ENCODE results near the gene EFHC1.
"Not testable (repeated sequence)": the region's sequence is repeated elsewhere in the genome, so short reads cannot be mapped to it uniquely, and the experiment has no call there.

EFHC1 gene

DNA sequence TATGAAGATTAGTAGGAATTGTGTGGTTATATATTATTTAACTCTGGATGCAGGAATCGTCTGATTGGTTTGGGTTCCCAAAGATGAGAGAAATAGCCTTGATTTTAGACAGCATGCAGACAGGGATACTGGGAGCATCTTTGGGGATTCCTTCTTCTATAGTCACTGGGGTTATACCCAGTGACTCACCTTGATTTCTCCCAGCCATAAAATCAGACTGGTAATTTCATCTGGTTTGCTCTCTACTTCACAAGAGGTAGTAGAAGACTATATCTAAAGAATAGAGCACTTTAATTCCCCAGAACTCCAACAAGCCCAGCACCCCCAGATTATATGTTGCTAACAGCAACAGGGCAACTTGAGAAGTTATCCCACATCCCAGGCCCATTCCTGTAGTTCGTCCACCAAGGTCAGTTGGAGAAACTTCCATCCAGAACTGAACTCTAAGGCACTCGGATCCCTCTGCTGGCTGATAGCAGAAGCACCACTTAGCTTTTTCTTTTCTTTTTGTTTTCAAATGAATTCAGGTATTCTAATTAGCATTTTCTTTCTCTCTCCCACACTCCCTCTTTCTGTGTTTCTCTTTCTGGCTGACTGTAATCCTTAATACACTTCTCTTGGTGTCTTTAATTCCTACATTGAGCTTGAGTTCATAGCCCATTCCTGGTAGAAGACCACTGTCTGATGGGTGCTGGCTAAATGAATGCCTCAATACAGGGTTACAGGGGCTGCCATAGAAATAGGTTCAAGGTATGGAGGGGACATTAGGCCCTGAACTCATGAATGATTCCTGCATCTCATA, 20.4 kb upstream of the EFHC1 start:
- no peak for DNase-seq (ENCODE audit: low read depth in 2 of 3, low spot score in 2 of 3)

DNA sequence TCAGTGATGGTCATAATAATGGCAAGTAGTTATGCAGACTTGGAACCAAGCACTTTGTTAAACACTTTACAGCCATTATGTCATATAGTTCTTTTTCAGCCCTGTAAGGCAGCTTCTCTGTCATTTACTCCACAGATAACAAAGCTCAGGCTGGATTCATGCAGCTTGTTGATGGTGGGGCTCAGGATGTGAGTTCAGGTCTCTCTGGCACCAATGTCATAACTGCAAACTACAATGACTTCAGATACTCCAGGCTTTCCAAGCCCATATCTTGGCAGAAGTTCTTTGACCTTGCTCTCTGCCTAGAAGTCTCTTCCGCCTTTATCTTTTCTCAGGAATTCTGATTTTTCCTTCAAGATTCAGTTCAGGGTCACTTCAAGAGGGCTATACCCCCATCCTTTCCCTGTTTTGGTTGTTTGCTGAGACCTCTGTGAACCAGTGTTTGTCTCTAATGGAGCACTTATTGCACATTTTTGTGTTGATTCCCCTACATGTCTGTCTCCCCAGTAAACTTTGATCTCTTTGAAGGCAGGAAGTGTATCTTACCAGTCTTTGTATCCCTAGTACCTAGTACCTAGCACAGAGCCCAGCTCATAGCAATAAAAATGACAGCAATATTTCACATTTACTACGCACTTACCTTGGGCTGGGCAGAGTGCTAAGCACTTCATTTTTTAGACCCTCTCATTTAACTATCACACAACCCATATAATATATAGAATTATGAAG, 19.7 kb upstream of the EFHC1 start:
- DNase-seq (ENCODE audit: low read depth in 2 of 3, low spot score in 2 of 3) = no peak

DNA sequence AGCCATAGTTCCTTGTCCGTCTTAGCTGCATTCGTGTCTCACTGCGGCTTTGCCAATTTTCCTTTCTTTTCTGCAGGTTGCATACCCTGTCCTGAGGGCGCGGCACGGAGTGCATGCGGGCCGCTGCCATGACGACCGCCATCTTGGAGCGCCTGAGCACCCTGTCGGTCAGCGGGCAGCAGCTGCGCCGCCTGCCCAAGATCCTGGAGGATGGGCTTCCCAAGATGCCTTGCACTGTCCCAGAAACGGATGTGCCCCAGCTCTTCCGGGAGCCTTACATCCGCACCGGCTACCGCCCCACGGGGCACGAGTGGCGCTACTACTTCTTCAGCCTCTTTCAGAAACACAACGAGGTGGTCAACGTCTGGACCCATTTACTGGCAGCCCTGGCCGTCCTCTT, 17.1 kb upstream of the EFHC1 start:
- no peak for DNase-seq (ENCODE audit: low read depth in 2 of 3, low spot score in 2 of 3)

DNA sequence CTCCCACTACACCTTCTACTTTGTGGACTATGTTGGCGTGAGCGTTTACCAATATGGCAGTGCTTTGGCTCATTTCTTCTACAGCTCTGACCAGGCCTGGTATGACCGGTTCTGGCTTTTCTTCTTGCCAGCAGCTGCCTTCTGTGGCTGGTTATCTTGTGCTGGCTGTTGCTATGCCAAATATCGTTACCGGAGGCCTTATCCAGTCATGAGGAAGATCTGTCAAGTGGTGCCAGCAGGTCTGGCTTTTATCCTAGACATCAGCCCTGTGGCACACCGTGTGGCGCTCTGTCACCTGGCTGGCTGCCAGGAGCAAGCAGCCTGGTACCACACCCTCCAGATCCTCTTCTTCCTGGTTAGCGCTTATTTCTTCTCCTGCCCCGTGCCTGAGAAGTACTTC, 16.5 kb upstream of the EFHC1 start:
- no peak for DNase-seq (ENCODE audit: low read depth in 2 of 3, low spot score in 2 of 3)

DNA sequence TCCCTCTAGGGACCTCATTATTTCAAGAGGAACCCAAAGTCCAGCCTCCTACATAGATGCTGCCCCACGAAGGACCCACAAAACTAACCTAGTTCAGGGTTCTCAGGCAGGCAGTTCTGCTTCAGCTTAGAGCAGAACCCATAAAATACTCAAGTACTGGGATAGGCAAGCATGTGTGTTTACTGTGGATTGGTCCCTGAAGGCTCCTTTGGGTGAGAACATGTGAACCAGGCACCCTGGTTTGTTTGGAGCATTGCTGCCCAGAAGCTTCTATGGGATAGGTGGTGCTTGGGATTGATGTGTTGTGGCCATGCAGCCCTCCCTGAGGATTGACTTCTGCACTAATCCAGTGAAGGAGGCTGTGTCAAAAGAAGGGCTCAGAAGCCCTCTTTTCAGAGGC, 14.9 kb upstream of the EFHC1 start:
- no peak for DNase-seq (ENCODE audit: low read depth in 2 of 3, low spot score in 2 of 3)

DNA sequence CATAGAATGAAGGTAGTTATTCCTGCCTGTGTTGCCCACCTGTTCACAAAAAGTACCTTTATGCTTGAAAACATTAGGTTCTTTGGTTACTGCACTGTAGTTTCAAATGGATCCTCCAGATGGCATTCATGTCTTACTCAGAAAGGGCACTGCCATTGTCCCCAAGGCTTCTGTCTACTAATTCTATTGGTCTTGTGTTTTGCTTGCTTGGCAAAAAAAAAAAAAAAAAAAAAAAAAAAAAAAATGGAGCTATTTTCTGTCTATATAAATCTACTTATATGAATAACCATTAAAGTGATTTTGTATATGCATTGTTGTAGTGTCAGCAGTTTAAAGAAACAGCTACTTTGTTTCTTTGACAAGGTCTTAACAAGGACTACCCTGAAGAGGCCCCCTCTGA, 12.7 kb upstream of the EFHC1 start:
- DNase-seq (ENCODE audit: low read depth in 2 of 3, low spot score in 2 of 3) = no peak

DNA sequence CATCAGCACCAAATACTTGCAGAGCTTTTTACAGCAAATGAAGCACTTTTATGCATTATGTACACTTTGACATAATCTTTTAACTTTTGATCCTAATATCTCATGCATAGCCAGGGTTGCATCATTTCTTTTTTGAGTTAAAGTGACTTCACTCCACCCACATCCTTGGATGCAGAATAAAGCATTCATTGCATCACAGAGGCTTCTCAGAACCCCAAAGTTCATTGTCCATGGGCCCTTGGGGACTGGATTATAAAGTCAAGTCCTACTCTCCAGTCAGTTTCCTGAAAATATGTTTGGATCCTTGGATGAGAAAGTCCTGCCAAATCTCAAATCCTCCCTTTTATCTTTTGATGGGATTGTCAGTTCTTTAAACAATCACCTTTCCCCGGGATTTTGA, 10.6 kb upstream of the EFHC1 start:
- no peak for DNase-seq (ENCODE audit: low read depth in 2 of 3, low spot score in 2 of 3)

GRCh38 chr6:52410979-52411378, 9.2 kb upstream of the EFHC1 start:
- DNase-seq (ENCODE audit: low read depth in 2 of 3, low spot score in 2 of 3) = no peak

- no peak for DNase-seq (ENCODE audit: low read depth in 2 of 3, low spot score in 2 of 3)
Observed at GRCh38 chr6:52411911-52412310, 8.2 kb upstream of the EFHC1 start.

DNA sequence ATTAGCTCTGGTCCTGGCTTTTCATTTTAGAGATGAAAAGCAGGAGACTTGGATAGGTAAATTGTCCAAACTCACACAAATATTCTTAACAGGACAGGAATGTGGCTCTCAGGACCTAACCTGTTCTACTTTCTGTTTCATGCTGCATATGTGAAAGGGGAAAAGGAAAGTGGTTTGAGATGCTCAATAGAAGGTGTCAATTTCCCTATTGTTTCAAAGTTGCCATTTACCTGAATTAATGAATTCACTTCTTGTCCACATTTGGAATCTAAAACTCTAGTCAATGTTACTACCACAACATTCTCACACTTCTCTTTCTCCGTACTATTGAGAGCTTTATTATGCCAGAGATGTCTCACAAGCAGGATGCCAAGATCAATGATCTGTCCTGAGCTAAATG, 4.8 kb upstream of the EFHC1 start:
- no peak for DNase-seq (ENCODE audit: low read depth in 2 of 3, low spot score in 2 of 3)

- no peak for DNase-seq (ENCODE audit: low read depth in 2 of 3, low spot score in 2 of 3)
Observed at GRCh38 chr6:52415917-52416628, 4.1 kb upstream of the EFHC1 start.

GRCh38 chr6:52416629-52417151, 3.5 kb upstream of the EFHC1 start:
- no peak for DNase-seq (ENCODE audit: low read depth in 2 of 3, low spot score in 2 of 3)

DNA sequence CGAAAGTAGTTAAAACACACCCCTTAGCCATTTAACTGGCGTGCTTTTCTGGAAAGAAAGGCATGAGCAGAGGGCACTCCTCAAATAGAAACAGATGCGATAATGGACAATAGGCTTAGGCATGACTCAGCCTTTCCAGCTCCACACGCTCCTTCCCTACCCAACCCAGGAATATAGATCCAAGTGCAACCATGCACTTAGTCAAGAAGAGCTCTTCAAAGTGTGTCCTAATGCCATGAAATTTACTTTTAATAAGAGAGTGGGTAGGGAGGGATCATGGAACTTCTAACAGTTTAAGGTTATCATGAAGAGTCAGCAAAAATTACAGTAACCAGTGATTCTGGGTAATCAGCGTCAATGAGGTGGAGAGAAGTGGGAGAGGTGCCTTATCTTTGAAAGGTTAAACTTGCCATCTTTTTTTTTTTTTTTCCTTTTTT, 2.4 kb upstream of the EFHC1 start:
- no peak for DNase-seq (ENCODE audit: low read depth in 2 of 3, low spot score in 2 of 3)

DNA sequence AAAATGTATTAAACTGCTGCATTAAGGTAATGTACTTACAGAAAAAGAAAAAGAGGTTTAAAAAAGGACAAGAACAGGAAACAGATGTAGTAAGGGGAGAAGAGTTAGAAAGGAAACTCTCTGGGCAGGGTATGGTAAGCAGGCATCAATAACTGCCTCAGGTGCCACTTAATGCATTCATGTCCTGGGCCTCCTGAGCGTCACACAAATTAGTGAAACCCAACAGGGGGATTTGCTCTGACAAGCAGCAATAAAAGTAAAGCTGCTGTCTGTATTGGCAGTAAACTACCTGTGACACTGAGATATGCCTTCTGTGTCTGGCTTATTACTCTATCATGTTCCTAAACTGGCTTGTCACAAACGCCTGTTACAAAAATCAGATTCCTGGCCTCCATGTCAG, 1.5 kb upstream of the EFHC1 start:
- no peak for DNase-seq (ENCODE audit: low read depth in 2 of 3, low spot score in 2 of 3)

GRCh38 chr6:52420668-52421358, 671 bp downstream of the EFHC1 start:
- no peak for DNase-seq (ENCODE audit: low read depth in 2 of 3, low spot score in 2 of 3)

DNA sequence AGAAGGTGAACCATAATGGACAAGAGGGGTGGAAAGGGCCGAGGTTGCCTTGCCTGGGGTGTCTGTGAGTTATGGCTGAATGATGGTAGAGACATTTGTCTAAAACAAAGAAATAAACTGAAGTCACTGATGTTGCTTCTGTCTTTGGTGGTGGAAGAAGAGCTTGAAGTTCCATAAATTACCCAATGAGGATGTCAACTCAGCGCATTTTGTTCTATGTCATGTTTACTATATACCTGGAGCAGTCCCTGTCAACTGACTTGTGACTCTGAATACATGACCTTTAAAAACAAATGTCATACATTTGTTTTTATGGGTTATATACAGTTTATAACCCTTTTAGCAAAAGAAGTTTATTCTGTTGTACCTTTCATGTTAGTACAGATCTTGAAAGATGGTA, 2.0 kb downstream of the EFHC1 start:
- DNase-seq (ENCODE audit: low read depth in 2 of 3, low spot score in 2 of 3) = no peak

GRCh38 chr6:52423448-52423847, 3.3 kb downstream of the EFHC1 start:
- no peak for DNase-seq (ENCODE audit: low read depth in 2 of 3, low spot score in 2 of 3)

DNA sequence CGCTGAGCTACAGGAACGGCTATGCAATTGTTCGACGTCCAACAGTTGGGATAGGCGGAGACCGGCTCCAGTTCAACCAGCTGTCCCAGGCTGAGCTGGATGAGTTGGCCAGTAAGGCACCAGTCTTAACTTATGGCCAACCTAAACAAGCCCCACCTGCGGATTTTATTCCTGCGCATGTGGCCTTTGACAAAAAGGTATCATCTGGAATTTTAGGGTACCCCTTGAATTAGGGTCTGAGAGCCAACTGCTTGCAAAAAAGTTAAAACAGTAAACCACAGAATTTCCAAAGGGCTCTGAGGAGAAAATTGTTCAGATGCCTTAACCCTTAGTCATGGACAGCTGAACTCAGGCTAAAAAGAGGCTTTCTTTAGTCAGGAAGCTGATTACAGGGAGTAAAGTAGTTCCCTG, 3.8 kb downstream of the EFHC1 start:
- DNase-seq (ENCODE audit: low read depth in 2 of 3, low spot score in 2 of 3) = no peak

DNA sequence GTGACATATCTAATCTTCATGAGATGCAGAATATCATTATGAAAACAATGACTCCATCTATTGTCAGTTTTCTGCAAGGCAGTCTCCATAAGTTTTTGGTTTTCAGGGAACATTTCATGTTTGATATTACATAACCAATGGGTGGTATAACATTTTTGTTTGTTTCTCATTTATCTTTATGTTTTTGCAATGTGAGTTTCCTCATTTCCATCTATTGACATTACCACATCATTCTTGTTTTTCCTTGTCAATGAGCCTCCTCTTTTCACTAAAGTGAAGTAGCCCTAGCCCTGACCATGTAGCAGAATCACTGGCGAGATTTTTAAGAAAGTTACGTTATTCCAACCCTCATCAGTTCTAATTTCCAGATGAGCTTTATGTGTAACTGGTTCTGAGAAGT, 4.4 kb downstream of the EFHC1 start:
- no peak for DNase-seq (ENCODE audit: low read depth in 2 of 3, low spot score in 2 of 3)

GRCh38 chr6:52426667-52427066, 6.5 kb downstream of the EFHC1 start:
- no peak for DNase-seq (ENCODE audit: low read depth in 2 of 3, low spot score in 2 of 3)

DNA sequence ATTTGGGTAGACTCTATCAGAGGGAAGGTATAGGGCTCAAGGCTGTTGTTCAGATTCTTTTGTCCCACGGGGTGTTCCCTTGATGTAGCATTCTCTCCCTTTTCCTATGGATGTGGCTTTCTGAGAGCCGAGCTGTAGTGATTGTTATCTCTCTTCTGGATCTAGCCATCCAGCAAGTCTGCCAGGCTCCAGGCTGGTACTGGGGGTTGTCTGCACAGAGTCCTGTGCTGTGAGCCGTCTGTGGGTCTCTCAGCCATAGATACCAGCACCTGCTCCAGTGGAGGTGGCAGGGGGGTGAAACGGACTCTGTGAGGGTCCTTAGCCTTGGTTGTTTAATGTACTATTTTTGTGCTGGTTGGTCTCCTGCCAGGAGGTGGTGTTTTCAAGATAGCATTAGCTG, 13.2 kb downstream of the EFHC1 start:
- not testable (repeated sequence) for DNase-seq (ENCODE audit: low read depth in 2 of 3, low spot score in 2 of 3)
